Fibroblast of lung (primary cell): Measurements from ENCODE around the gene GNAO1. TPM values are rescaled to one million over a fixed set of nuclear protein-coding genes. Genes with fewer than 3 reads are reported as not detected.

Experiments
- DNase-seq, 2 donors: peaks; one replicate each; pipeline versions ENCODE4 v3.0.0 to v3.0.0-alpha.2; 2010; ENCODE audit warnings: low read depth in 2 of 2
- H2AFZ ChIP-seq: 2 replicates; pipeline ENCODE4 v1.5.1; 2012; ENCODE audit warnings: low read length, control low read depth, inconsistent platforms
- H3K27ac ChIP-seq: 2 replicates; pipeline ENCODE4 v1.5.1; 2011; ENCODE audit warnings: low read length, control low read depth; ENCODE audit not compliant: insufficient read depth
- H3K27me3 ChIP-seq: 2 replicates; pipeline ENCODE4 v1.5.1; 2011; ENCODE audit warnings: mild to moderate bottlenecking, low read length; ENCODE audit not compliant: control insufficient read depth, insufficient read depth
- H3K36me3 ChIP-seq: 2 replicates; pipeline ENCODE4 v1.5.1; 2011; ENCODE audit warnings: low read length; ENCODE audit not compliant: control insufficient read depth, insufficient read depth
- H3K4me1 ChIP-seq: 2 replicates; pipeline ENCODE4 v1.5.1; 2011; ENCODE audit warnings: low read length; ENCODE audit not compliant: control insufficient read depth, insufficient read depth; ENCODE audit errors: extremely low read depth
- H3K4me2 ChIP-seq: 2 replicates; pipeline ENCODE4 v1.5.1; 2011; ENCODE audit warnings: low read length, control low read depth; ENCODE audit not compliant: insufficient read depth; ENCODE audit errors: extremely low read depth
- H3K4me3 ChIP-seq, 4 experiments: fragments of 200-600 bp in 1 of 4; sonication (generic) in 1 of 4; replicated peaks in 1 of 4; 2 replicates each; pipeline ENCODE4 v1.5.1; 2011 to 2016; ENCODE audit warnings: low read length in 4 of 4, low read depth in 3 of 4, mild to moderate bottlenecking in 3 of 4, control low read depth in 2 of 4, inconsistent platforms in 1 of 4, mixed read lengths in 1 of 4; ENCODE audit not compliant: insufficient read depth in 1 of 4; ENCODE audit errors: control extremely low read depth in 1 of 4
- H3K79me2 ChIP-seq: 2 replicates; pipeline ENCODE4 v1.5.1; 2012; ENCODE audit warnings: mild to moderate bottlenecking, low read length, inconsistent platforms; ENCODE audit not compliant: control insufficient read depth, insufficient read depth
- H3K9ac ChIP-seq: 2 replicates; pipeline ENCODE4 v1.5.1; 2011; ENCODE audit warnings: mild to moderate bottlenecking, low read length, control low read depth; ENCODE audit not compliant: insufficient read depth
- H3K9me3 ChIP-seq: 2 replicates; pipeline ENCODE4 v1.5.1; 2012; ENCODE audit warnings: low read depth, low read length; ENCODE audit not compliant: control insufficient read depth, insufficient read depth
- H4K20me1 ChIP-seq: 2 replicates; pipeline ENCODE4 v1.5.1; 2011; ENCODE audit warnings: low read length; ENCODE audit not compliant: control insufficient read depth, insufficient read depth; ENCODE audit errors: extremely low read depth
- CTCF ChIP-seq, 2 donors: IDR thresholded peaks in 1 of 2; conservative IDR thresholded peaks in 1 of 2; 1 replicate in 1 of 2; 2 replicates in 1 of 2; pipeline ENCODE4 v1.5.1; 2011 to 2012; ENCODE audit warnings: low read length in 2 of 2, control low read depth in 1 of 2, inconsistent platforms in 1 of 2, low read depth in 1 of 2, mild to moderate bottlenecking in 1 of 2
- EZH2 ChIP-seq: IDR thresholded peaks from 2 replicates; pipeline ENCODE4 v1.5.1; 2012; ENCODE audit warnings: low read length, control low read depth, mild to moderate bottlenecking; ENCODE audit errors: missing control alignments
- polyA plus RNA-seq, 2 donors: library from polyadenylated mRNA; depleted of rRNA in 1 of 2; stranded (reverse) in 1 of 2; unstranded in 1 of 2; fragments of >200 nt; gene quantifications; 2 replicates each; pipeline ENCODE4 v1.2.1, GENCODE V29; 2011 to 2012; ENCODE audit warnings: missing spikeins in 1 of 2
- total RNA-seq: library from RNA; depleted of rRNA; stranded (reverse); fragments of >200 nt; gene quantifications from 2 replicates; pipeline ENCODE4 v1.2.1, GENCODE V29; 2014

Gene GNAO1
- total and polyA plus RNA-seq, 2 donors (not counting 1 experiment from before 2014, with no cell fraction given) = 0.14 to 0.17 TPM

DNA sequence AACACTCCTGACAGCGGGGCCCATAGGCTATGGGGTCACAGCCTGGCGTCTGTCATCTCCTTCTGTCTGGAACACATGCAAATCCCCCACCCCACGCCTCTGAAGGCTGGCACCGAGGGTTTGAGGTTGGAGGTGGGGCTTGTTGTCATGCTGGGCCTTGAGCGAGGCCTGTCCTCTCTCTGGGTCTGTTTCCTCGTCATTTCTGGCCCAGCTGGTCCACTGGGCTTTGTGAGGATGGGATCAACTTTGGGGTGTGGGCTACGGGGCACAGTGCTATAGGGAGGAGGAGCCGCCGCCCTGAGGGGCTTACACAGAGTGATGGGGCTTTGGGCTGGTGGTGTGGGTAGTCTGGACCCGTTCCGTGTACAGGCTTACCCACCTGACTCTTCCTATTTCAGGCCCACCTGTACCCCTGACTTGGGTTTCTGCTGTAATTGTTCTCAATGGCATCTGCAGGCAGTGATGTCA, 146.6 kb downstream of the GNAO1 start:
- H3K9me3 ChIP-seq = no peaks in the 10 kb centered on the region
- H3K27ac ChIP-seq = no peak overlapping the region
- peaks cover under 1% of the 10 kb centered on the region for H3K4me1 ChIP-seq
- no peak overlapping the region for H3K4me2 ChIP-seq
- H3K36me3 ChIP-seq = no peaks in the 10 kb centered on the region
- no peak overlapping the region for H3K9ac ChIP-seq
- H3K27me3 ChIP-seq = no peaks in the 10 kb centered on the region
- H3K79me2 ChIP-seq = no peaks in the 10 kb centered on the region
- DNase-seq = no peak
- no peak overlapping the region for H3K4me3 ChIP-seq
- no peak overlapping the region for H2AFZ ChIP-seq
- TF ChIP-seq EZH2 (no peak), CTCF (conservative IDR thresholded peaks at IDR 0.05 in 1 of 2, IDR thresholded peaks at IDR 0.05 in 1 of 2; ENCODE audit: low read depth in 1 of 2, low read length in 2 of 2) (no peak)
- H4K20me1 ChIP-seq = no peaks in the 10 kb centered on the region

GRCh38 chr16:56338566-56339318, 147.5 kb downstream of the GNAO1 start:
- H3K4me3 ChIP-seq = no peak overlapping the region
- no peak overlapping the region for H3K9ac ChIP-seq
- TF ChIP-seq CTCF (conservative IDR thresholded peaks at IDR 0.05 in 1 of 2, IDR thresholded peaks at IDR 0.05 in 1 of 2; ENCODE audit: low read depth in 1 of 2, low read length in 2 of 2) = no peak
- TF ChIP-seq EZH2 = no peak

GRCh38 chr16:56339431-56340195, 148.3 kb downstream of the GNAO1 start:
- no peaks in the 10 kb centered on the region for H3K4me1 ChIP-seq
- no peak for TF ChIP-seq CTCF (conservative IDR thresholded peaks at IDR 0.05 in 1 of 2, IDR thresholded peaks at IDR 0.05 in 1 of 2; ENCODE audit: low read depth in 1 of 2, low read length in 2 of 2)
- no peak for TF ChIP-seq EZH2
- no peaks in the 10 kb centered on the region for H3K27me3 ChIP-seq
- no peak overlapping the region for H2AFZ ChIP-seq
- H3K4me3 ChIP-seq = no peak overlapping the region
- no peaks in the 10 kb centered on the region for H4K20me1 ChIP-seq
- no peaks in the 10 kb centered on the region for H3K9me3 ChIP-seq
- no peak overlapping the region for H3K9ac ChIP-seq
- no peak for DNase-seq
- H3K36me3 ChIP-seq = no peaks in the 10 kb centered on the region
- H3K4me2 ChIP-seq = no peak overlapping the region
- no peaks in the 10 kb centered on the region for H3K79me2 ChIP-seq
- no peak overlapping the region for H3K27ac ChIP-seq

More at GRCh38 chr16:56338566-56339318, 147.5 kb downstream of the GNAO1 start:
- no peaks in the 10 kb centered on the region for H3K9me3 ChIP-seq
- H3K4me1 ChIP-seq = no peaks in the 10 kb centered on the region
- no peaks in the 10 kb centered on the region for H3K79me2 ChIP-seq
- no peaks in the 10 kb centered on the region for H3K36me3 ChIP-seq
- H2AFZ ChIP-seq = no peak overlapping the region
- H4K20me1 ChIP-seq = no peaks in the 10 kb centered on the region
- no peak overlapping the region for H3K4me2 ChIP-seq
- DNase-seq = no peak
- no peak overlapping the region for H3K27ac ChIP-seq
- no peaks in the 10 kb centered on the region for H3K27me3 ChIP-seq
